Pancreas (tissue), 10 donors: ENCODE data around the gene KANTR. TPM values are rescaled to one million over a fixed set of nuclear protein-coding genes. Genes with fewer than 3 reads are reported as not detected.

ENCODE experiments used
- ATAC-seq, 4 donors: fragments of 200-7000 bp; cut with Tn5 transposase; one replicate each; pipeline versions ENCODE4 v1.8.0 to v1.9.1; 2020; ENCODE audit warnings: mild to moderate bottlenecking in 4 of 4, moderate library complexity in 4 of 4
- DNase-seq, 6 donors: peaks; one replicate each; pipeline ENCODE4 v3.0.0-alpha.2; 2020
- FAIRE-seq: peaks from 2 replicates; lab custom pipeline; 2012; peaks lifted over from hg19 to GRCh38; lab: Jason Lieb, UNC
- H3K27ac ChIP-seq, 4 donors: fragments of 200-600 bp; sonication (generic); 1 replicate in 3 of 4; 2 replicates in 1 of 4; pipeline versions ENCODE4 v1.5.0 to v1.8.0; 2020
- H3K27me3 ChIP-seq, 4 donors: fragments of 200-600 bp; one replicate each; pipeline ENCODE4 v1.8.0; 2021
- H3K36me3 ChIP-seq, 3 donors: fragments of 200-600 bp; sonication (generic) in 1 of 3; one replicate each; pipeline versions ENCODE4 v1.5.0 to v1.8.0; 2020 to 2021
- H3K4me1 ChIP-seq, 3 donors: fragments of 200-600 bp; one replicate each; pipeline ENCODE4 v1.8.0; 2021
- H3K4me3 ChIP-seq, 4 donors: fragments of 200-600 bp; sonication (generic) in 2 of 4; one replicate each; pipeline versions ENCODE4 v1.5.0 to v1.8.0; 2020 to 2021
- H3K9me3 ChIP-seq, 4 donors: fragments of 200-600 bp; one replicate each; pipeline ENCODE4 v1.8.0; 2021
- WGBS, 2 donors: extraction: QIAGEN DNeasy Blood & Tissue Kit; methylation state at CpG; one replicate each; pipeline ENCODE4 v1.1.7; 2013; 5-methylcytosine and 5-hydroxymethylcytosine counted together
- intact Hi-C, 3 donors: fragments of 100-400 bp; cut with DNase I; formaldehyde crosslinking; loops; one replicate each; pipeline versions ENCODE4 v1.11.1 to v1.14.2; 2022
- polyA plus RNA-seq, 2 donors: library from polyadenylated mRNA; stranded (reverse); fragments of 200-250 nt; gene quantifications; one replicate each; pipeline ENCODE4 v1.2.3, GENCODE V29; 2013
- total RNA-seq, 6 donors: library from RNA; stranded (reverse); fragmentation: NEBNext Ultra II Directional in 4 of 6; extraction: Animal tissue kit (Norgen Biotek cat#: 25700) in 4 of 6; gene quantifications; one replicate each; pipeline versions ENCODE4 v1.2.1 to v1.2.4, GENCODE V29; 2021 to 2023
- TF ChIP-seq, protein P1 (sequence below), 4 donors: fragments of 200-600 bp; sonication (generic) in 3 of 4; IDR thresholded peaks; one replicate each; pipeline versions ENCODE4 v1.5.0 to v1.8.0; 2021; ENCODE audit warnings: antibody characterized with exemption in 4 of 4
- donor health status: healthy with polysubstance abuse.
- donor health status: DM: no; HTN: no; CAD: no; lungs with moderate emphysema.
- donor health status: DM: no; HTN: no; CAD: no.
- donor health status: control.
- donor health status: control.
- donor health status: Bipolar disorder and iron deficiency.
- donor health status: DM: yes; HTN: yes; CAD: no.
- donor health status: DM: no; HTN: no; CAD: no.
- donor health status: DM: no; HTN: no; CAD: no.
- donor health status: DM: yes; HTN: yes; CAD: no.

KANTR gene
- total and polyA plus RNA-seq, 8 donors: 2.4 to 10.8 (median 5.2) TPM

DNA sequence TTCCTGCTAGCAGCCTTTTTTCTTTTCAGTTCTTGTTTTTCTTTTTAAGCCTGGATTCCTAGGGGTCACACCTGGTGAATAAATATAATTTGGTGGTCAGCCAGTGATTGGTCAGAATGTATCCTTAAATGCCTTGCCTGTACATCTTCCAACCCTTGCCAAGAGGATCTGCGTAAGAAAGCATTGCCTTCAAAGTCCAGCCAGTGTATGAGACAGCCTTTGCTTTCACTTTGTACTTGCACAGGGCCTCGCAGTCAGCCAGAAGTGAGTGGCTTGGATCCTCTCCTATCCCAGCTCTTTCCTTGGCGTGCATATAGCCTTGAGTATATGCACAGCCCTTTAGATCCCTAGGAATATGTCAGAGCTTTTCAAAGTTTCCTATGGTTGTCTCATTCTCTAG, 22.2 kb downstream of the KANTR start:
- H3K4me3 ChIP-seq: no peak overlapping the region
- no peak overlapping the region for H3K27ac ChIP-seq
- H3K36me3 ChIP-seq: no peaks in the 10 kb centered on the region
- no peaks in the 10 kb centered on the region for H3K9me3 ChIP-seq
- intact Hi-C loops: no loop called here
- WGBS, 2 donors: 79 to 93% methylated on average over 3 of the region's 3 CpGs
- H3K27me3 ChIP-seq: no peaks in the 10 kb centered on the region
- ATAC-seq (peak in 1 of 4 donors; percentile 35), DNase-seq (no peak), FAIRE-seq (no peak)
- TF ChIP-seq, protein P1, sequence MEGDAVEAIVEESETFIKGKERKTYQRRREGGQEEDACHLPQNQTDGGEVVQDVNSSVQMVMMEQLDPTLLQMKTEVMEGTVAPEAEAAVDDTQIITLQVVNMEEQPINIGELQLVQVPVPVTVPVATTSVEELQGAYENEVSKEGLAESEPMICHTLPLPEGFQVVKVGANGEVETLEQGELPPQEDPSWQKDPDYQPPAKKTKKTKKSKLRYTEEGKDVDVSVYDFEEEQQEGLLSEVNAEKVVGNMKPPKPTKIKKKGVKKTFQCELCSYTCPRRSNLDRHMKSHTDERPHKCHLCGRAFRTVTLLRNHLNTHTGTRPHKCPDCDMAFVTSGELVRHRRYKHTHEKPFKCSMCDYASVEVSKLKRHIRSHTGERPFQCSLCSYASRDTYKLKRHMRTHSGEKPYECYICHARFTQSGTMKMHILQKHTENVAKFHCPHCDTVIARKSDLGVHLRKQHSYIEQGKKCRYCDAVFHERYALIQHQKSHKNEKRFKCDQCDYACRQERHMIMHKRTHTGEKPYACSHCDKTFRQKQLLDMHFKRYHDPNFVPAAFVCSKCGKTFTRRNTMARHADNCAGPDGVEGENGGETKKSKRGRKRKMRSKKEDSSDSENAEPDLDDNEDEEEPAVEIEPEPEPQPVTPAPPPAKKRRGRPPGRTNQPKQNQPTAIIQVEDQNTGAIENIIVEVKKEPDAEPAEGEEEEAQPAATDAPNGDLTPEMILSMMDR (IDR thresholded peaks at IDR 0.05): no peak
- no peaks in the 10 kb centered on the region for H3K4me1 ChIP-seq

DNA sequence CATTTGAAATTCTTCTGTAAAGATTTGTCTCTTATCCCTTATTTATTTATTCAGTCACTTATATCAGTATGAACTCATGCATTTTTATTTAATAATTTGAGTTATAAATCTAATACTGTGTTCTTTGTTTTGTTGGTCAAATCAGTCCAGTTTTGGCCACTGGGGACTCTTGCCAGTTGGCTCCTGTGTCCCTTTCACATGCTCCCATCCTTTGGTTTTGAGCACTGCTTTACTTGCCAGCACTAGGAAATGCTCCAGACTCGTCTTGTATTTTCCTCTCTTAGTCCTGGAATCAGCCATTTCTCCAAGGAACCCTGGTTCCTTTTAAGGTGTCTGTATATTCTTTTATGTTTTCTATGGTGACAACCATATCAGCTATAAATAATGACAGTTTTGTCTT, 28.1 kb downstream of the KANTR start:
- Histone ChIP-seq H3K4me3 (no peak overlapping the region), H3K27me3 (no peaks in the 10 kb centered on the region), H3K27ac (no peak overlapping the region), H3K9me3 (no peaks in the 10 kb centered on the region), H3K36me3 (no peaks in the 10 kb centered on the region), H3K4me1 (no peaks in the 10 kb centered on the region)
- WGBS, 2 donors: 33 to 61% methylated on average over 1 of the region's 1 CpG
- DNase-seq (no peak), FAIRE-seq (no peak), ATAC-seq (no peak)
- TF ChIP-seq, protein P1 (IDR thresholded peaks at IDR 0.05): no peak
- intact Hi-C loops: no loop called here

DNA sequence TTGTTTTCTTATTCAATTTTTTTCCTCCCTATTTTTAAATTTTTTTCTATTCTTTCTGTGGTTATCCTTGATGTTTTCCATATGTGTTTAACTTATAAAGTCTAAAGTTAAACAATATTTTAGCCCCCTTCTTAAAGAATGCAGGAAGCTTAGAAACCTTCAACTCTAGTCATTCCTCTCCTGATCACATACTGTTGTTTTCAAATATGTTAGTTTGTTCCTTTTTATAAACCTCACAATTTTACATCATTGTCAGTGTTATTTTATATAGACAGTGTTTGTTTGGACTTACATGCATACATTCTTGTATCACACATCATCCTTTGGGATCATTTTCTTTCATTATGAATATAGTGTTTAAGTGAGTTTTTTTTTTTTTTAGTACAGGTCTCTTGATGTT, 31.6 kb downstream of the KANTR start:
- ATAC-seq (no peak), DNase-seq (no peak), FAIRE-seq (peak; percentile 81)
- Histone ChIP-seq H3K4me1 (no peaks in the 10 kb centered on the region), H3K27ac (no peak overlapping the region), H3K9me3 (no peaks in the 10 kb centered on the region), H3K27me3 (peaks cover 0 to 1% (median 0%) of the 10 kb centered on the region in 4 donors), H3K4me3 (no peak overlapping the region), H3K36me3 (no peaks in the 10 kb centered on the region)
- intact Hi-C loops: no loop called here
- TF ChIP-seq, protein P1 (IDR thresholded peaks at IDR 0.05): no peak

DNA sequence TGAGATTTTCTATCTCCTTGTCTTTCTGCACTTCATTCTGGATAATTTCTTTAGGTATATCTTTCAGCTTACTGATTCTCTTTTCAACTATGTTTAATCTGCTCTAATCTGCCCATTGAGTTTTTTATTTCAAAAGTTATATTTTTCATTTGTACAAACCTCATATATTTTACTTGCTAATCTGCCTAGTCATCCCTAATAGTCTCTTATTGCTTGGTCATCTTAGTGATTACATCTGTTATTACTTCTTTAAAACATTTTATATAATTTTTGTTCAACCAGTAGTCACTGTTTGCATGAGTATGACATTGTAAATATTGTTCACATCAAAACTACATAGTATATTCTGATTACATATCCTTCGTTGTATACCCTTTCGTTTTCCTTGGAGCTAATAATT, 32.4 kb downstream of the KANTR start:
- intact Hi-C loops: no loop called here
- Histone ChIP-seq H3K4me3 (no peak overlapping the region), H3K9me3 (no peaks in the 10 kb centered on the region), H3K27me3 (peaks cover 0 to 5% (median 0%) of the 10 kb centered on the region in 4 donors), H3K27ac (no peak overlapping the region), H3K36me3 (no peaks in the 10 kb centered on the region), H3K4me1 (no peaks in the 10 kb centered on the region)
- 82 to 92% methylated on average over 2 of the region's 2 CpGs for WGBS, 2 donors
- peak; percentile 74 for FAIRE-seq
- TF ChIP-seq, protein P1 (IDR thresholded peaks at IDR 0.05): no peak
- DNase-seq: no peak
- ATAC-seq: no peak

DNA sequence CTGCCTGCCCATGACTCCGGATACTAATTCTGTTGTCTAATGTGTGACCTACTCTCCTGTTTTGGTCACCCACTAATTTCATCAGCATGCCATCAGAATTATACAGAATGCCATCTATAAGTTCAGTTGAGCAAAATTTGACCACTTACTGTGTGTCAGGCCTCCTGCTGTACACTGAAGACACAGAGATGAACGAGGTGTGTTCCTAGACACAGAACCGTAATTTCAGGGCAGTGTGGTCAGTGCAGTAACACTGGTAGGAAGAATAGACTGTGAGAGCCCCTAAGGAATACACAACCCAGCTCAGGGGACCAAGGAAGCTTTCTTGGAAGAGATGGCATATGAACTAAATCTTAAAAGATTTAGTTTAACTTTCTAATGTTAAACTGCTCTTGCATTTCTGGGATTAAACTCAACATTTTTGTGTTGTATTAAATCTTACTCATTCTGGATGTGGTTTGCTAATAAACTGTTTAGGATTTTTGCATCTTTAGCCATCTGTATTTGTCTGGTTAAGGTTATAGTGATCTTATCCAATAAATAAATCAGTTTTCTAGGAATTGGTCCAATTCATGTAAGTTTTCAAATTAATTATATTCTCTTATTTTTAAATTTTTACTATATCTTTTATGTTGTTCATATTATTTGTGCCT, 34.3 kb downstream of the KANTR start:
- TF ChIP-seq, protein P1 (IDR thresholded peaks at IDR 0.05): no peak
- no peaks in the 10 kb centered on the region for H3K4me1 ChIP-seq
- FAIRE-seq (peak; percentile 78), ATAC-seq (no peak), DNase-seq (no peak)
- H3K27ac ChIP-seq: no peak overlapping the region
- no peak overlapping the region for H3K4me3 ChIP-seq
- peaks cover 0 to 5% (median 0%) of the 10 kb centered on the region in 4 donors for H3K27me3 ChIP-seq
- no peaks in the 10 kb centered on the region for H3K36me3 ChIP-seq
- H3K9me3 ChIP-seq: no peaks in the 10 kb centered on the region
- WGBS, 2 donors: 74 to 84% methylated on average over 3 of the region's 3 CpGs
- intact Hi-C loops: no loop called here
